ENCODE results near the gene SPOPL. TPM values are rescaled to one million over a fixed set of nuclear protein-coding genes. Genes with fewer than 3 reads are reported as not detected.

SPOPL gene
- total and polyA plus RNA-seq, 7 experiments from 2014 or later: 0.44 to 25.7 (median 12.2) TPM

DNA sequence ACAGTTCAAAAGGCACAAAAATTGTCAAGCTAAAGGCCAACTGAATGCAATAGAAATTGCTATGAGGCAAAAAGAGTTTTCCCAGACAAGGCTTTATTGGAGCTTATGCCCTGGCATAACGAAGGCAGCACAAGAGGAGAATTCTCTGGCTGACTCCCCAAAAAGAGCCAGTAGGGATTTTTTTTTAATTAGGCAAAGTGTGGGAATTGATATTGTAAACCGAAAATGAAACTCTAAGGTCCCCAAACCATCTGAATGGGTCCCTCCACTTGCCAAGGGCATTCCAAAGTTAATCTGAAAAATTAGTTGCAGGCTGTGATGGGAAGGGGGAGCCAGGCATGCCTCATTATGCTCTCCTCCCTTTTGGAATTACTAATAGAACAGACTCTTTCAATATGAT is 118.9 kb downstream of the SPOPL start:
- H3K4me1 Mint-ChIP-seq: no peaks in the 10 kb centered on the region
- DNase-seq (no peak), ATAC-seq (no peak)
- no peak overlapping the region for H3K27ac Mint-ChIP-seq
- H3K27me3 Mint-ChIP-seq: peaks cover 0 to 33% (median 16%) of the 10 kb centered on the region in 5 donors
- CTCF ChIA-PET: no interaction called here
- H3K4me3 Mint-ChIP-seq: no peak overlapping the region
- no peak overlapping the region for H3K4me3 ChIP-seq (ENCODE audit: low read length)
- intact Hi-C loops (cut with micrococcal nuclease): no loop called here
- H3K27ac ChIP-seq (ENCODE audit: low read depth, low read length): no peak overlapping the region
- no peaks in the 10 kb centered on the region for H3K9me3 ChIP-seq (ENCODE audit: control insufficient read depth in 2 of 3, low read length in 3 of 3)
- no peaks in the 10 kb centered on the region for H3K36me3 ChIP-seq (ENCODE audit: control insufficient read depth in 2 of 3, insufficient read depth in 3 of 3, low read length in 3 of 3)
- no peaks in the 10 kb centered on the region for H3K36me3 Mint-ChIP-seq
- H3K27me3 ChIP-seq (ENCODE audit: control insufficient read depth in 2 of 2, insufficient read depth in 2 of 2, low read length in 2 of 2): no peaks in the 10 kb centered on the region
- peaks cover 0 to 4% (median 0%) of the 10 kb centered on the region in 11 donors for H3K9me3 Mint-ChIP-seq
- H3K4me1 ChIP-seq (ENCODE audit: control insufficient read depth in 2 of 2, insufficient read depth in 2 of 2, low read length in 2 of 2): no peaks in the 10 kb centered on the region
- POLR2A ChIA-PET: no interaction called here

- Histone ChIP-seq H3K27me3 (ENCODE audit: control insufficient read depth in 2 of 2, insufficient read depth in 2 of 2, low read length in 2 of 2) (no peaks in the 10 kb centered on the region), H3K4me3 (ENCODE audit: low read length) (no peak overlapping the region), H3K36me3 (ENCODE audit: control insufficient read depth in 2 of 3, insufficient read depth in 3 of 3, low read length in 3 of 3) (no peaks in the 10 kb centered on the region), H3K27ac (ENCODE audit: low read depth, low read length) (no peak overlapping the region), H3K4me1 (ENCODE audit: control insufficient read depth in 2 of 2, insufficient read depth in 2 of 2, low read length in 2 of 2) (no peaks in the 10 kb centered on the region), H3K9me3 (ENCODE audit: control insufficient read depth in 2 of 3, low read length in 3 of 3) (no peaks in the 10 kb centered on the region)
- Mint-ChIP-seq H3K36me3 (no peaks in the 10 kb centered on the region), H3K27ac (no peak overlapping the region), H3K4me3 (no peak overlapping the region), H3K9me3 (peaks cover 0 to 4% (median 0%) of the 10 kb centered on the region in 11 donors), H3K27me3 (peaks cover 0 to 36% (median 19%) of the 10 kb centered on the region in 5 donors), H3K4me1 (no peaks in the 10 kb centered on the region)
- ChIA-PET CTCF (no interaction called here), POLR2A (no interaction called here)
- DNase-seq (no peak), ATAC-seq (no peak)
- intact Hi-C loops (cut with micrococcal nuclease): no loop called here
Observed at GRCh38 chr2:138621139-138621538, 119.6 kb downstream of the SPOPL start.

- H3K4me1 Mint-ChIP-seq: no peaks in the 10 kb centered on the region
Observed at GRCh38 chr2:138622613-138623012, 121.0 kb downstream of the SPOPL start.

More at GRCh38 chr2:138622613-138623012, 121.0 kb downstream of the SPOPL start:
- Histone ChIP-seq H3K27me3 (ENCODE audit: control insufficient read depth in 2 of 2, insufficient read depth in 2 of 2, low read length in 2 of 2) (no peaks in the 10 kb centered on the region), H3K36me3 (ENCODE audit: control insufficient read depth in 2 of 3, insufficient read depth in 3 of 3, low read length in 3 of 3) (no peaks in the 10 kb centered on the region), H3K4me1 (ENCODE audit: control insufficient read depth in 2 of 2, insufficient read depth in 2 of 2, low read length in 2 of 2) (no peaks in the 10 kb centered on the region), H3K4me3 (ENCODE audit: low read length) (no peak overlapping the region), H3K27ac (ENCODE audit: low read depth, low read length) (no peak overlapping the region), H3K9me3 (ENCODE audit: control insufficient read depth in 2 of 3, low read length in 3 of 3) (no peaks in the 10 kb centered on the region)
- ATAC-seq (no peak), DNase-seq (no peak)
- no peak overlapping the region for H3K27ac Mint-ChIP-seq
- H3K4me3 Mint-ChIP-seq: no peak overlapping the region
- CTCF ChIA-PET: no interaction called here
- intact Hi-C loops (cut with micrococcal nuclease): no loop called here
- H3K36me3 Mint-ChIP-seq: no peaks in the 10 kb centered on the region
- peaks cover 0 to 4% (median 0%) of the 10 kb centered on the region in 11 donors for H3K9me3 Mint-ChIP-seq
- POLR2A ChIA-PET: no interaction called here
- H3K27me3 Mint-ChIP-seq: peaks cover 0 to 34% (median 28%) of the 10 kb centered on the region in 5 donors
